GM12878 (cell line): ENCODE data around the gene FGB. TPM values are rescaled to one million over a fixed set of nuclear protein-coding genes. Genes with fewer than 3 reads are reported as not detected.
A peak's percentile ranks its signal among the peaks of the same experiment; 100 is the strongest.

Source experiments
- IKZF2 ChIP-seq, 2 experiments: fragments of 450-650 bp; IDR thresholded peaks; 2 replicates each; pipeline ENCODE4 v1.6.1; 2017; ENCODE audit warnings: mild to moderate bottlenecking in 2 of 2, moderate library complexity in 2 of 2
- MEF2B ChIP-seq: fragments of 450-650 bp; IDR thresholded peaks from 2 replicates; pipeline ENCODE4 v1.6.1; 2018; ENCODE audit warnings: mild to moderate bottlenecking, moderate library complexity; ENCODE audit not compliant: partially characterized antibody, poor library complexity, severe bottlenecking
- MTA2 ChIP-seq: fragments of 450-650 bp; IDR thresholded peaks from 2 replicates; pipeline ENCODE4 v1.6.1; 2016; ENCODE audit warnings: low read depth, mild to moderate bottlenecking, moderate library complexity
- MXI1 ChIP-seq: fragments of 150-350 bp; IDR thresholded peaks from 2 replicates; pipeline ENCODE4 v1.6.1; 2011; ENCODE audit warnings: low read depth, mild to moderate bottlenecking, inconsistent platforms, low read length, improper control_type of control experiment
- NBN ChIP-seq: fragments of 450-650 bp; IDR thresholded peaks from 2 replicates; pipeline ENCODE4 v1.6.1; 2016
- PML ChIP-seq: IDR thresholded peaks from 2 replicates; pipeline ENCODE4 v1.6.1; 2012; ENCODE audit warnings: low read length, inconsistent platforms
- POLR2AphosphoS2 ChIP-seq: IDR thresholded peaks from 2 replicates; pipeline ENCODE4 v1.6.1; 2011; ENCODE audit warnings: low read depth, mild to moderate bottlenecking, low read length, improper control_type of control experiment, moderate library complexity
- POLR2AphosphoS5 ChIP-seq: IDR thresholded peaks from 2 replicates; pipeline ENCODE4 v1.6.1; 2011; ENCODE audit warnings: mild to moderate bottlenecking, low read length, inconsistent platforms
- RAD51 ChIP-seq: fragments of 450-650 bp; IDR thresholded peaks from 2 replicates; pipeline ENCODE4 v1.6.1; 2016; ENCODE audit warnings: moderate library complexity, mild to moderate bottlenecking, inconsistent platforms
- RUNX3 ChIP-seq: IDR thresholded peaks from 2 replicates; pipeline ENCODE4 v1.6.1; 2012; ENCODE audit warnings: low read length, inconsistent platforms
- TAF1 ChIP-seq: IDR thresholded peaks from 2 replicates; pipeline ENCODE4 v1.6.1; 2011; ENCODE audit warnings: mild to moderate bottlenecking, low read depth, low read length, borderline replicate concordance
- ZBED1 ChIP-seq: IDR thresholded peaks from 2 replicates; pipeline ENCODE4 v1.6.1; 2016; ENCODE audit warnings: borderline replicate concordance
- ZNF24 ChIP-seq: fragments of 450-650 bp; IDR thresholded peaks from 2 replicates; pipeline ENCODE4 v1.6.1; 2017; ENCODE audit warnings: antibody characterized with exemption, mild to moderate bottlenecking
- polyA plus RNA-seq, 11 experiments: library from polyadenylated mRNA; depleted of rRNA in 4 of 11; unstranded in 6 of 11; stranded (reverse) in 5 of 11; fragments of >200 nt; fragmentation: Nextera tagmentation in 4 of 11; fragmentation: Illumina TruSeq in 1 of 11; extraction: Ambion mirVana in 4 of 11; extraction: Trizol in 1 of 11; gene quantifications; 1 replicate in 1 of 11; 2 replicates in 10 of 11; pipeline versions ENCODE4 v1.2.1 to v1.2.3, GENCODE V29; 2011 to 2016; ENCODE audit warnings: inconsistent platforms in 2 of 11, missing spikeins in 2 of 11, low read depth in 1 of 11
- total RNA-seq, 4 experiments: library from RNA; depleted of rRNA in 3 of 4; stranded (reverse); fragments of >200 nt in 3 of 4; fragmentation: Illumina TruSeq in 1 of 4; extraction: Trizol in 1 of 4; gene quantifications; 2 replicates each; pipeline versions ENCODE4 v1.2.1 to v1.2.3, GENCODE V29; 2013 to 2021
- TF ChIP-seq, protein P1 (sequence below): fragments of 450-650 bp; formaldehyde crosslinking; IDR thresholded peaks from 2 replicates; pipeline ENCODE4 v1.5.0; 2022; ENCODE audit warnings: mild to moderate bottlenecking, missing genetic modification characterization
- TF ChIP-seq, protein P2 (sequence below): fragments of 450-650 bp; IDR thresholded peaks from 2 replicates; pipeline ENCODE4 v1.6.1; 2017; ENCODE audit warnings: antibody characterized with exemption, mild to moderate bottlenecking, moderate library complexity
- TF ChIP-seq, protein P3 (sequence below): fragments of 450-650 bp; IDR thresholded peaks from 2 replicates; pipeline ENCODE4 v1.6.1; 2017; ENCODE audit warnings: low read depth, mild to moderate bottlenecking, moderate library complexity
- TF ChIP-seq, protein P4 (sequence below): IDR thresholded peaks from 2 replicates; pipeline ENCODE4 v1.6.1; 2012; ENCODE audit warnings: low read length, inconsistent platforms
- TF ChIP-seq, protein P5 (sequence below): fragments of 450-650 bp; IDR thresholded peaks from 2 replicates; pipeline ENCODE4 v1.6.1; 2016; ENCODE audit warnings: mild to moderate bottlenecking

Gene FGB
- total and polyA plus RNA-seq, 10 of the 15 experiments (the other 5 are each of a cell fraction or from before 2014, with no cell fraction given), result 0.04 to 2.7 TPM; not detected in 8

DNA sequence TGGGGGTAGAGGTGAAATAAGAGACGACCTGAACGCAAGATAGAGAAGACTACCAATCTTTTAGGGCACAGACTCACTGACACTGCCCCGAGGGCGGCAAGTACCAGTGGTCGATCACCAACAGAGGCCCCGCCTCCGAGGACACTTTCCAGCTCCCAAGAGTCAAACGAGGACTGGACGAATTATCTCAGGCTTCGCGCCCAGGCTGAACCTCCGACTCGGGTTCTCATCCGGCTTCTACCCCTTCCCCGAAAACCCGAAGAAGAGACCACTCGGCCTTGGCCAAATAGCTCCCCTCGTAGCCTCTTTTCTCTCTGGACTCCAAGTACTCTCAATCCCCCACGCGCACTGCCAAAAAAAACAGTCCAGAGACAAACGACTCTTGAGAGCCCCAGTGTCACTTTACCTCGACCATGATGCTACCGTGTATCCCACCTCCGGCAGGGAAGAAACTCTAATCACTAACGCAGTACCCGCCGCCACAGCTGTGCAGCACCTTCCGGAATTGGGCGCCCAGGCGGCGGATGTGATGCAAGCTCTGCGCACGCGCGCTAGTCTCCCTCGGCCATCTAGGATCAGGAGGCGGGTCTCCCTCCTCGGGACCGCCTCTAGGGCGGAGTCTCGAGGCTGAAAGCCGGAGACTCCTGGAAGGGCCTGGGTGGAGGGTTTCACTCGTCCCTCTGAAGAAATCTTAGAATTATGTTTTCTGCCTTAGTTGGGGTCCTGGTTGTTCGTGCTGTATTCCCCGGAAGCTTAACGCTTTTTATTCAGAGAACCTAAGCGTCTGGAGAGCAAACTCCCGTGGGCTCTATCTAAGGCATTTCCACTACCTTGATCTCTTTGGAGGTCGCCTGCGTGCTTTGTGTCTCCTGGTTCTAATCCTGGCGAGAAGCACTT lies 12.7 kb upstream of the FGB start, which contains the start of gene PLRG1 (continued):
- 0 out of 2 replicates have a peak, but pooled peaks have one; percentile 32 for TF ChIP-seq ZBED1
- peak; percentile 52; the same call in 1 of the 2 replicates for TF ChIP-seq RAD51
- peak in 1 of 2 experiments; percentile 15; a peak in 1 of 4 replicates for TF ChIP-seq IKZF2 (IDR thresholded peaks at IDR 0.05)
- TF ChIP-seq POLR2AphosphoS5, result peak; percentile 87
- TF ChIP-seq MEF2B, result no peak
- TF ChIP-seq, protein P1, sequence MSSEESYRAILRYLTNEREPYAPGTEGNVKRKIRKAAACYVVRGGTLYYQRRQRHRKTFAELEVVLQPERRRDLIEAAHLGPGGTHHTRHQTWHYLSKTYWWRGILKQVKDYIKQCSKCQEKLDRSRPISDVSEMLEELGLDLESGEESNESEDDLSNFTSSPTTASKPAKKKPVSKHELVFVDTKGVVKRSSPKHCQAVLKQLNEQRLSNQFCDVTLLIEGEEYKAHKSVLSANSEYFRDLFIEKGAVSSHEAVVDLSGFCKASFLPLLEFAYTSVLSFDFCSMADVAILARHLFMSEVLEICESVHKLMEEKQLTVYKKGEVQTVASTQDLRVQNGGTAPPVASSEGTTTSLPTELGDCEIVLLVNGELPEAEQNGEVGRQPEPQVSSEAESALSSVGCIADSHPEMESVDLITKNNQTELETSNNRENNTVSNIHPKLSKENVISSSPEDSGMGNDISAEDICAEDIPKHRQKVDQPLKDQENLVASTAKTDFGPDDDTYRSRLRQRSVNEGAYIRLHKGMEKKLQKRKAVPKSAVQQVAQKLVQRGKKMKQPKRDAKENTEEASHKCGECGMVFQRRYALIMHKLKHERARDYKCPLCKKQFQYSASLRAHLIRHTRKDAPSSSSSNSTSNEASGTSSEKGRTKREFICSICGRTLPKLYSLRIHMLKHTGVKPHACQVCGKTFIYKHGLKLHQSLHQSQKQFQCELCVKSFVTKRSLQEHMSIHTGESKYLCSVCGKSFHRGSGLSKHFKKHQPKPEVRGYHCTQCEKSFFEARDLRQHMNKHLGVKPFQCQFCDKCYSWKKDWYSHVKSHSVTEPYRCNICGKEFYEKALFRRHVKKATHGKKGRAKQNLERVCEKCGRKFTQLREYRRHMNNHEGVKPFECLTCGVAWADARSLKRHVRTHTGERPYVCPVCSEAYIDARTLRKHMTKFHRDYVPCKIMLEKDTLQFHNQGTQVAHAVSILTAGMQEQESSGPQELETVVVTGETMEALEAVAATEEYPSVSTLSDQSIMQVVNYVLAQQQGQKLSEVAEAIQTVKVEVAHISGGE (CRISPR knock-in tag), result peak; percentile 70
- peak; percentile 44; the same call in 1 of the 2 replicates for TF ChIP-seq MTA2
- peak; percentile 84 for TF ChIP-seq POLR2AphosphoS2
- TF ChIP-seq NBN, result no peak; the same call in 1 of the 2 replicates
- TF ChIP-seq TAF1, result peak; percentile 45; the same call in 1 of the 2 replicates
- TF ChIP-seq, protein P2, sequence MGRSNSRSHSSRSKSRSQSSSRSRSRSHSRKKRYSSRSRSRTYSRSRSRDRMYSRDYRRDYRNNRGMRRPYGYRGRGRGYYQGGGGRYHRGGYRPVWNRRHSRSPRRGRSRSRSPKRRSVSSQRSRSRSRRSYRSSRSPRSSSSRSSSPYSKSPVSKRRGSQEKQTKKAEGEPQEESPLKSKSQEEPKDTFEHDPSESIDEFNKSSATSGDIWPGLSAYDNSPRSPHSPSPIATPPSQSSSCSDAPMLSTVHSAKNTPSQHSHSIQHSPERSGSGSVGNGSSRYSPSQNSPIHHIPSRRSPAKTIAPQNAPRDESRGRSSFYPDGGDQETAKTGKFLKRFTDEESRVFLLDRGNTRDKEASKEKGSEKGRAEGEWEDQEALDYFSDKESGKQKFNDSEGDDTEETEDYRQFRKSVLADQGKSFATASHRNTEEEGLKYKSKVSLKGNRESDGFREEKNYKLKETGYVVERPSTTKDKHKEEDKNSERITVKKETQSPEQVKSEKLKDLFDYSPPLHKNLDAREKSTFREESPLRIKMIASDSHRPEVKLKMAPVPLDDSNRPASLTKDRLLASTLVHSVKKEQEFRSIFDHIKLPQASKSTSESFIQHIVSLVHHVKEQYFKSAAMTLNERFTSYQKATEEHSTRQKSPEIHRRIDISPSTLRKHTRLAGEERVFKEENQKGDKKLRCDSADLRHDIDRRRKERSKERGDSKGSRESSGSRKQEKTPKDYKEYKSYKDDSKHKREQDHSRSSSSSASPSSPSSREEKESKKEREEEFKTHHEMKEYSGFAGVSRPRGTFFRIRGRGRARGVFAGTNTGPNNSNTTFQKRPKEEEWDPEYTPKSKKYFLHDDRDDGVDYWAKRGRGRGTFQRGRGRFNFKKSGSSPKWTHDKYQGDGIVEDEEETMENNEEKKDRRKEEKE, result no peak
- TF ChIP-seq, protein P3, sequence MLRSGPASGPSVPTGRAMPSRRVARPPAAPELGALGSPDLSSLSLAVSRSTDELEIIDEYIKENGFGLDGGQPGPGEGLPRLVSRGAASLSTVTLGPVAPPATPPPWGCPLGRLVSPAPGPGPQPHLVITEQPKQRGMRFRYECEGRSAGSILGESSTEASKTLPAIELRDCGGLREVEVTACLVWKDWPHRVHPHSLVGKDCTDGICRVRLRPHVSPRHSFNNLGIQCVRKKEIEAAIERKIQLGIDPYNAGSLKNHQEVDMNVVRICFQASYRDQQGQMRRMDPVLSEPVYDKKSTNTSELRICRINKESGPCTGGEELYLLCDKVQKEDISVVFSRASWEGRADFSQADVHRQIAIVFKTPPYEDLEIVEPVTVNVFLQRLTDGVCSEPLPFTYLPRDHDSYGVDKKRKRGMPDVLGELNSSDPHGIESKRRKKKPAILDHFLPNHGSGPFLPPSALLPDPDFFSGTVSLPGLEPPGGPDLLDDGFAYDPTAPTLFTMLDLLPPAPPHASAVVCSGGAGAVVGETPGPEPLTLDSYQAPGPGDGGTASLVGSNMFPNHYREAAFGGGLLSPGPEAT, result peak; percentile 45; the same call in 1 of the 2 replicates
- TF ChIP-seq PML, result peak; percentile 87
- TF ChIP-seq ZNF24, result 0 out of 2 replicates have a peak, but pooled peaks have one; percentile 17
- peak; percentile 80 for TF ChIP-seq MXI1
- TF ChIP-seq, protein P4, sequence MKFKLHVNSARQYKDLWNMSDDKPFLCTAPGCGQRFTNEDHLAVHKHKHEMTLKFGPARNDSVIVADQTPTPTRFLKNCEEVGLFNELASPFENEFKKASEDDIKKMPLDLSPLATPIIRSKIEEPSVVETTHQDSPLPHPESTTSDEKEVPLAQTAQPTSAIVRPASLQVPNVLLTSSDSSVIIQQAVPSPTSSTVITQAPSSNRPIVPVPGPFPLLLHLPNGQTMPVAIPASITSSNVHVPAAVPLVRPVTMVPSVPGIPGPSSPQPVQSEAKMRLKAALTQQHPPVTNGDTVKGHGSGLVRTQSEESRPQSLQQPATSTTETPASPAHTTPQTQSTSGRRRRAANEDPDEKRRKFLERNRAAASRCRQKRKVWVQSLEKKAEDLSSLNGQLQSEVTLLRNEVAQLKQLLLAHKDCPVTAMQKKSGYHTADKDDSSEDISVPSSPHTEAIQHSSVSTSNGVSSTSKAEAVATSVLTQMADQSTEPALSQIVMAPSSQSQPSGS, result no peak
- TF ChIP-seq, protein P5, sequence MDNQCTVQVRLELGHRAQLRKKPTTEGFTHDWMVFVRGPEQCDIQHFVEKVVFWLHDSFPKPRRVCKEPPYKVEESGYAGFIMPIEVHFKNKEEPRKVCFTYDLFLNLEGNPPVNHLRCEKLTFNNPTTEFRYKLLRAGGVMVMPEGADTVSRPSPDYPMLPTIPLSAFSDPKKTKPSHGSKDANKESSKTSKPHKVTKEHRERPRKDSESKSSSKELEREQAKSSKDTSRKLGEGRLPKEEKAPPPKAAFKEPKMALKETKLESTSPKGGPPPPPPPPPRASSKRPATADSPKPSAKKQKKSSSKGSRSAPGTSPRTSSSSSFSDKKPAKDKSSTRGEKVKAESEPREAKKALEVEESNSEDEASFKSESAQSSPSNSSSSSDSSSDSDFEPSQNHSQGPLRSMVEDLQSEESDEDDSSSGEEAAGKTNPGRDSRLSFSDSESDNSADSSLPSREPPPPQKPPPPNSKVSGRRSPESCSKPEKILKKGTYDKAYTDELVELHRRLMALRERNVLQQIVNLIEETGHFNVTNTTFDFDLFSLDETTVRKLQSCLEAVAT, result peak; percentile 72
- TF ChIP-seq RUNX3, result peak; percentile 38; the same call in 1 of the 2 replicates
